Measurements from ENCODE around the gene LRCH1. TPM values are rescaled to one million over a fixed set of nuclear protein-coding genes. Genes with fewer than 3 reads are reported as not detected.

The LRCH1 gene
- total and polyA plus RNA-seq, 2 of the 4 experiments (the other 2 are of a cell fraction), result 7.0 to 8.8 TPM

GRCh38 chr13:46598820-46599180 lies 45.8 kb downstream of the LRCH1 start:
- Histone ChIP-seq H3K14ac (replicated peaks; ENCODE audit: low read depth, low read length) (no peak overlapping the region), H2BK15ac (ENCODE audit: low read depth, low read length) (no peak overlapping the region), H3K9ac (ENCODE audit: low read depth, low read length) (no peak overlapping the region), H3K36me3 (ENCODE audit: control insufficient read depth, insufficient read depth, low read length) (no peaks in the 10 kb centered on the region), H2BK120ac (ENCODE audit: low read depth, low read length) (no peak overlapping the region), H2AK5ac (ENCODE audit: low read depth, low read length) (no peak overlapping the region), H4K20me1 (ENCODE audit: insufficient read depth, low read length) (peaks cover 52% of the 10 kb centered on the region), H3K4me1 (ENCODE audit: control insufficient read depth, insufficient read depth, low read length) (peaks cover 13% of the 10 kb centered on the region), H3K27ac (ENCODE audit: insufficient read depth, low read length) (no peak overlapping the region), H3K79me1 (ENCODE audit: low read depth in 1 of 2, low read length in 2 of 2) (peaks cover 33 to 88% of the 10 kb centered on the region in 2 experiments), H3K4me3 (ENCODE audit: insufficient read depth, low read depth, low read length) (no peak overlapping the region), H3K18ac (ENCODE audit: low read depth, low read length) (no peak overlapping the region), H2BK5ac (ENCODE audit: low read depth, low read length, poor library complexity, severe bottlenecking) (no peak overlapping the region), H2AFZ (replicated peaks; ENCODE audit: low read length, poor library complexity) (no peak overlapping the region), H3K56ac (ENCODE audit: extremely low read depth, insufficient read depth, low read length) (no peak overlapping the region), H3K23ac (ENCODE audit: low read depth, low read length) (no peak overlapping the region), H2BK20ac (ENCODE audit: low read depth, low read length) (no peak overlapping the region), H2AK9ac (replicated peaks; ENCODE audit: low read depth, low read length, poor library complexity) (no peak overlapping the region), H3K4me2 (ENCODE audit: low read depth, low read length) (no peak overlapping the region), H3K9me3 (ENCODE audit: control insufficient read depth, insufficient read depth, low read length) (no peaks in the 10 kb centered on the region), H4K91ac (ENCODE audit: insufficient read depth, low read depth, low read length) (no peak overlapping the region), H4K8ac (ENCODE audit: low read depth in 2 of 2, low read length in 2 of 2) (no peak overlapping the region), H3K9me1 (ENCODE audit: insufficient read depth, low read length) (peaks cover 12% of the 10 kb centered on the region), H3K27me3 (ENCODE audit: control insufficient read depth, insufficient read depth, low read length) (no peaks in the 10 kb centered on the region), H4K5ac (ENCODE audit: low read depth, low read length) (no peak overlapping the region), H3K4ac (ENCODE audit: low read depth, low read length) (no peak overlapping the region)
- no peak for DNase-seq
- TF ChIP-seq MAFK (IDR thresholded peaks at IDR 0.05; ENCODE audit: low read depth, low read length) (no peak), SMC3 (IDR thresholded peaks at IDR 0.05; ENCODE audit: low read depth, low read length) (no peak), RFX5 (IDR thresholded peaks at IDR 0.05; ENCODE audit: low read depth, low read length) (no peak), RCOR1 (IDR thresholded peaks at IDR 0.05; ENCODE audit: insufficient replicate concordance, low read length) (no peak), CEBPB (IDR thresholded peaks at IDR 0.05; ENCODE audit: low read depth, low read length) (no peak)
- in situ Hi-C loops (cut with MboI; ENCODE audit: low sequenced_read_pairs) (no loop called here), intact Hi-C loops (cut with micrococcal nuclease) (no loop called here), dilution Hi-C loops (cut with HindIII; ENCODE audit: low sequenced_read_pairs, unreplicated experiment) (no loop called here)
- ATAC-seq (ENCODE audit: low read depth), result no peak
- WGBS, 2 experiments (ENCODE audit: extremely low coverage in 2 of 2, insufficient read length in 1 of 2), result no CpG with 5 or more reads among the region's 2 CpGs
- CTCF ChIA-PET, result interaction anchor here (1.1 kb wide), 1 partner anchor 47 kb away, joined by 4 read pairs; no protein-coding TSS in a partner anchor
- BruUV-seq (replicated peaks), result no TSS peak
- POLR2A ChIA-PET (ENCODE audit: unreplicated experiment), result no interaction called here
